ENCODE results near the gene GPR89A.

DNA sequence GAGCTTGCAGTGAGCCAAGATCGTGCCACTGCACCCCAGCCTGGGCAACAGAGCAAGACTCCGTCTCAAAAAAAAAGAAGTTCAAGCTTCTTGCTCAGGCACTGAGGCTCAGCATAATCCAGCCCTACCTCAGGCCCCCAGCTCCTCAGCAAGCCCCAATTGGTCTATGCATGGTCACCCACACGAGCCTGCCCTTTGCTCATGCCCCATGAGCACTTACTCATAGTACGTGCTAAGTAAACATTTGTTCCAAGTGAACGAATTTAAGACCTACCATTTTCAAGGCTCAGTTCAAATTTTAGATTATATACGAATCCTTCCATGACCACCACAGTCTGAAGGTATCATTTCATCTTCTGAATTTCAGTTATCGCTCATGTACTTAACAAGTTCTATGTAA, 95.0 kb downstream of the GPR89A start:
- TF ChIP-seq, protein P1, sequence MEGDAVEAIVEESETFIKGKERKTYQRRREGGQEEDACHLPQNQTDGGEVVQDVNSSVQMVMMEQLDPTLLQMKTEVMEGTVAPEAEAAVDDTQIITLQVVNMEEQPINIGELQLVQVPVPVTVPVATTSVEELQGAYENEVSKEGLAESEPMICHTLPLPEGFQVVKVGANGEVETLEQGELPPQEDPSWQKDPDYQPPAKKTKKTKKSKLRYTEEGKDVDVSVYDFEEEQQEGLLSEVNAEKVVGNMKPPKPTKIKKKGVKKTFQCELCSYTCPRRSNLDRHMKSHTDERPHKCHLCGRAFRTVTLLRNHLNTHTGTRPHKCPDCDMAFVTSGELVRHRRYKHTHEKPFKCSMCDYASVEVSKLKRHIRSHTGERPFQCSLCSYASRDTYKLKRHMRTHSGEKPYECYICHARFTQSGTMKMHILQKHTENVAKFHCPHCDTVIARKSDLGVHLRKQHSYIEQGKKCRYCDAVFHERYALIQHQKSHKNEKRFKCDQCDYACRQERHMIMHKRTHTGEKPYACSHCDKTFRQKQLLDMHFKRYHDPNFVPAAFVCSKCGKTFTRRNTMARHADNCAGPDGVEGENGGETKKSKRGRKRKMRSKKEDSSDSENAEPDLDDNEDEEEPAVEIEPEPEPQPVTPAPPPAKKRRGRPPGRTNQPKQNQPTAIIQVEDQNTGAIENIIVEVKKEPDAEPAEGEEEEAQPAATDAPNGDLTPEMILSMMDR (optimal IDR thresholded peaks at IDR 0.05 in 1 of 3, IDR thresholded peaks at IDR 0.05 in 1 of 3, conservative IDR thresholded peaks at IDR 0.05 in 1 of 3; ENCODE audit: extremely low read depth in 1 of 3, insufficient read depth in 2 of 3, low read length in 3 of 3), result no peak
- no peak for TF ChIP-seq EZH2 (IDR thresholded peaks at IDR 0.05; ENCODE audit: low read length)

All from keratinocyte (primary cell).